Esophagus muscularis mucosa (tissue), 4 donors: ENCODE data around the gene LRRC27. TPM values are rescaled to one million over a fixed set of nuclear protein-coding genes. Genes with fewer than 3 reads are reported as not detected.

Experiments used
- DNase-seq: peaks from one replicate; pipeline ENCODE4 v3.0.0-alpha.2; 2017; ENCODE audit errors: extremely low spot score
- H3K27ac ChIP-seq, 4 donors: fragments of 200-600 bp; sonication (generic); replicated peaks in 1 of 4; 1 replicate in 3 of 4; 2 replicates in 1 of 4; pipeline ENCODE4 v1.5.1; 2016 to 2019; ENCODE audit warnings: mild to moderate bottlenecking in 1 of 4
- H3K27me3 ChIP-seq, 4 donors: fragments of 200-600 bp; sonication (generic); one replicate each; pipeline versions ENCODE4 v1.5.1 to v1.6.0; 2016 to 2019
- H3K36me3 ChIP-seq, 4 donors: fragments of 200-600 bp; sonication (generic); one replicate each; pipeline ENCODE4 v1.5.1; 2016 to 2019
- H3K4me1 ChIP-seq, 4 donors: fragments of 200-600 bp; sonication (generic); one replicate each; pipeline ENCODE4 v1.5.1; 2016 to 2019
- H3K4me3 ChIP-seq, 4 donors: fragments of 200-600 bp; sonication (generic); 1 replicate in 2 of 4; 2 replicates in 2 of 4; pipeline ENCODE4 v1.5.1; 2016 to 2019; ENCODE audit warnings: mild to moderate bottlenecking in 4 of 4, moderate library complexity in 1 of 4
- H3K9me3 ChIP-seq, 4 donors: fragments of 200-600 bp; sonication (generic); 1 replicate in 3 of 4; 2 replicates in 1 of 4; pipeline ENCODE4 v1.5.1; 2016 to 2019
- EP300 ChIP-seq: sonication (generic); formaldehyde crosslinking; IDR thresholded peaks from one replicate; pipeline ENCODE4 v1.6.1; 2017; ENCODE audit warnings: antibody characterized with exemption
- POLR2A ChIP-seq: fragments of 450-650 bp; IDR thresholded peaks from one replicate; pipeline ENCODE4 v1.6.1; 2017; ENCODE audit warnings: antibody characterized with exemption, moderate library complexity, mild to moderate bottlenecking, low read depth
- POLR2AphosphoS5 ChIP-seq, 2 donors: sonication (generic); formaldehyde crosslinking; IDR thresholded peaks; one replicate each; pipeline ENCODE4 v1.6.1; 2017; ENCODE audit warnings: antibody characterized with exemption in 2 of 2
- WGBS: methylation state at CpG from one replicate; pipeline ENCODE4 v1.1.5; 2018; 5-methylcytosine and 5-hydroxymethylcytosine counted together
- intact Hi-C: fragments of 100-400 bp; cut with DNase I; formaldehyde crosslinking; loops from one replicate; pipeline ENCODE4 v1.15.1; 2023
- total RNA-seq, 4 donors: library from RNA; depleted of rRNA; stranded (reverse); fragments of >200 nt; gene quantifications; one replicate each; pipeline versions ENCODE4 v1.1.0 to v1.2.1, GENCODE V29; 2016
- TF ChIP-seq, protein P1 (sequence below), 3 experiments: fragments of 200-600 bp in 2 of 3; fragments of 450-650 bp in 1 of 3; sonication (generic) in 2 of 3; IDR thresholded peaks; one replicate each; pipeline ENCODE4 v1.5.1; 2017 to 2019; ENCODE audit warnings: antibody characterized with exemption in 3 of 3, mild to moderate bottlenecking in 2 of 3, moderate library complexity in 1 of 3

LRRC27 gene
- total RNA-seq, 4 donors from 2014 or later: 5.8 to 19.1 (median 9.5) TPM

DNA sequence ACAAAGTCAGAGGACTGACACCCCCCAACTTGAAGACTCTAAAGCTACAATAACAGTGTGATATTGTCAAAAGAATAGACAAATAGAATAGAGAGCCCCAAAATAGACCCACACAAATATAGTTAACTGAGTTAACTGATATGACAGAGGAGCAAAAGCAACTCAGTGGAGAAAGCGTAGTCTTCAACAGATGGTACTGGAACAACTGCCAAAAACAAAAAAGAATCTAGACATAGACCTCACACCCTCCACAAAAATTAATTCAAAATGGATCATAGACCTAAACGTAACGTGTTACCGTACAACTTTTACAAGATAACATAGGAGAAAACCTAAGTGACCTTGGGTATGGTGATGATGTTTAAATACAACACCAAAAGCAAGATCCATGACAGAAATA is 36.4 kb downstream of the LRRC27 start:
- intact Hi-C loops: no loop called here
- Histone ChIP-seq H3K4me1 (no peaks in the 10 kb centered on the region), H3K27me3 (no peaks in the 10 kb centered on the region), H3K9me3 (no peaks in the 10 kb centered on the region), H3K36me3 (peaks cover 11 to 35% (median 24%) of the 10 kb centered on the region in 4 donors), H3K4me3 (no peak overlapping the region), H3K27ac (no peak overlapping the region)
- WGBS: 99% methylated on average over 4 of the region's 4 CpGs
- DNase-seq: no peak
- no peak for TF ChIP-seq EP300
- TF ChIP-seq POLR2A: no peak
- TF ChIP-seq, protein P1, sequence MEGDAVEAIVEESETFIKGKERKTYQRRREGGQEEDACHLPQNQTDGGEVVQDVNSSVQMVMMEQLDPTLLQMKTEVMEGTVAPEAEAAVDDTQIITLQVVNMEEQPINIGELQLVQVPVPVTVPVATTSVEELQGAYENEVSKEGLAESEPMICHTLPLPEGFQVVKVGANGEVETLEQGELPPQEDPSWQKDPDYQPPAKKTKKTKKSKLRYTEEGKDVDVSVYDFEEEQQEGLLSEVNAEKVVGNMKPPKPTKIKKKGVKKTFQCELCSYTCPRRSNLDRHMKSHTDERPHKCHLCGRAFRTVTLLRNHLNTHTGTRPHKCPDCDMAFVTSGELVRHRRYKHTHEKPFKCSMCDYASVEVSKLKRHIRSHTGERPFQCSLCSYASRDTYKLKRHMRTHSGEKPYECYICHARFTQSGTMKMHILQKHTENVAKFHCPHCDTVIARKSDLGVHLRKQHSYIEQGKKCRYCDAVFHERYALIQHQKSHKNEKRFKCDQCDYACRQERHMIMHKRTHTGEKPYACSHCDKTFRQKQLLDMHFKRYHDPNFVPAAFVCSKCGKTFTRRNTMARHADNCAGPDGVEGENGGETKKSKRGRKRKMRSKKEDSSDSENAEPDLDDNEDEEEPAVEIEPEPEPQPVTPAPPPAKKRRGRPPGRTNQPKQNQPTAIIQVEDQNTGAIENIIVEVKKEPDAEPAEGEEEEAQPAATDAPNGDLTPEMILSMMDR (IDR thresholded peaks at IDR 0.05): no peak
- no peak for TF ChIP-seq POLR2AphosphoS5 (IDR thresholded peaks at IDR 0.05)

DNA sequence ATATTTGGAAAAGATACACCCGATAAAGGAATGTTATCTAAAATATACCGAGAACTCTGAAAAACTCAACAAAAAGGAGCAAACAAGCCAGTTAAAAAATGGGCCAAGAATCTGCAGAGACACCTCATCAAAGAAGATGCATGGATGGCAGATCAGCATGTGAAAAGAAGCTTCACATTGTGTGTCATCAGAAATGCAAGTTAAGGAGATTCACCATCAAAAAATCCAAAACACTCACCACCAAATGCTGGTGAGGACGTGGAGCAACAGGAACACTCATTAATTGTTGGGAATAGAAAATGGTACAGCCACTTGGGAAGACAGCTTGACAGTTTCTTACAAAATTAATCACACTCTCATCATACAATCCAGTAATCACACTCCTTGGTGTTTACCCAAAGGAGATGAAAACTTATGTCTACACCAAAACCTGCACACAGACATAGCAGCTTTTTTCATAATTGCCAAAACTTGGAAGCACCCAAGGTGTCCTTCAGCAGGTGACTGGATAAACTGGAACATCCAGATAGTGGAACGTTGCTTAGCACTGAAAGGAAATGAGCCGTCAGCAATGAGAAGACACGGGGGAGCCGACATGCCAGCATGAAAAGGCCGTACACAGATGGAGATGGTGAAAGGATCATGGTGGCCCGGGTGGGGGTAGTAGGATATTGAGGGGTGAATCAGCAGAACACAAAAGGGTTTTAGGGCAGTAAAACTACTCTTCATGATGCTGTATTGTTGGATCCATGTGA is 37.1 kb downstream of the LRRC27 start:
- no peak for DNase-seq
- 83% methylated on average over 9 of the region's 9 CpGs for WGBS
- no peak overlapping the region for H3K27ac ChIP-seq
- peaks cover 11 to 31% (median 22%) of the 10 kb centered on the region in 4 donors for H3K36me3 ChIP-seq
- no peaks in the 10 kb centered on the region for H3K9me3 ChIP-seq
- H3K27me3 ChIP-seq: no peaks in the 10 kb centered on the region
- no peaks in the 10 kb centered on the region for H3K4me1 ChIP-seq
- no peak overlapping the region for H3K4me3 ChIP-seq
- intact Hi-C loops: no loop called here
- TF ChIP-seq POLR2AphosphoS5 (IDR thresholded peaks at IDR 0.05) (no peak), EP300 (no peak)
- TF ChIP-seq, protein P1 (IDR thresholded peaks at IDR 0.05): no peak

DNA sequence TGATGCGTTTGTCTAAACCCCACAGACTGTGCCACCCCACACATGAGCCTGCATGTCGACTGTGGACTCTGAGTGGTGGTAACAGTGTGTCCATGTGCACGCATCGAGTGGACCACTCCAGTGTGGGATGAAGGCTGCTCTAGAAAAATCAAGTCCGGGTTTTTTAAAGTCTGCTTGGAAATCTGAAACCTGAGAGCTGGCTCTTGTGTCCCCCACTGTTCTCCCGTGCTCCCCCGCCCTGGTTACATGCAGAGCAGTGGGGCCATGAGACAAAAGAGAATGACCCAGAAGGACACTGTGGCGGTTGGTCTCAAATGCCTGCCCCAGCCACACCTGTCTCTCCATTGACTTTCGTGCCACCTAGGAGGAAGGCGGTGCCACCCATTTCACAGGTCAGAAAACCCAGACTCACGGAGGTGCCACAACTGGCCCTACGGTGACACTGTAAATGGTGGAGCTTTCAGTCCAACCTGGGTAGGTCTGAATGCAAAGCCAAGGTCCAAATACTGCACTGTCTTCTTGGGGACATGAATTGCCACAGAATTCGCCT is 37.7 kb downstream of the LRRC27 start:
- 91% methylated on average over 13 of the region's 13 CpGs for WGBS
- TF ChIP-seq, protein P1 (IDR thresholded peaks at IDR 0.05): no peak
- TF ChIP-seq POLR2AphosphoS5 (IDR thresholded peaks at IDR 0.05) (no peak), EP300 (no peak), POLR2A (no peak)
- no peak overlapping the region for H3K27ac ChIP-seq

DNA sequence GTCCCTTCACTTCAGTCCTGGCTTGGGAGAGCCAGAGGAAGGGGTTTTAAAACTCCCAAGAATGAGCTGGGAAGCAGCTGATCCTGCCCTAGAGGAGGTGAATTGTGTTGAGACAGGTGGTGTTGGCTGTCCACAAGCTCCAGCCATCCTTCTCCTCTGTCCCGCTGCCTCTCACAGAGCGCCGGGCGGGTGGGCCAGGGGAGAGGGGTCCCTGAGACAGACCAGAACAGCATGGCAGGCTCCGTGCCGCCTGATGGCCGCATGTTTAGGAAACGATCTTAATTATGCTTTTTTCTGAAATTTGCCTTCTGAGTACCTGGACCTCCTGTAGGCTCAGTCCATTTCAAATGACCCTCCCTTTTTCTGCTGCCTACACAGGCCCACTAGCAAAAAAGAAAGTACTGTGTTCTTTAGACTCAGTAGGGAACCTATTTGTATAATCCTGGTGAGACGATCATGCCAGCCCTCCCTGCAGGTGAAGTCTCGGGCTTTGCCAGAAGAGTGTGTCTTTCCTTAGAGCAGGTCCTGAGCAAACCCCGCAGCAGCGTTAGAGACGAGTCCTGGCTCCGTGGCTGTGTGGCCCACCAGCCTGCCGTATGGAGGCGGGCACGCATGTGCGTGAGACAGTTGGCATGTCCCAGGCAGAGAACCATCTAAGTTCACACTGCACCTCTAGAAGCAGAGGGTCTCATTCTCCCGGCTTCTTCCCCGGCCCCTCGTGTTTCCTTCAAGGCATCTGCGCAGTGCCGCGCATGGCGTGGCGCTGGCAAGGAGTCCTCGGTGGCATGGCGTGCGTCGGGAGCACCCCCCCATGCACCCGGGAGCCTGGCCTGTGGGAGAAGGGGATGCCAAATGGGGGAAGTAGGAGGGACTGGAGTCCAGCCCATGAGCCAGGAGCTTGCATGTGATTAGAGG is 38.7 kb downstream of the LRRC27 start:
- TF ChIP-seq POLR2A (no peak), EP300 (no peak), POLR2AphosphoS5 (IDR thresholded peaks at IDR 0.05) (no peak)
- TF ChIP-seq, protein P1 (IDR thresholded peaks at IDR 0.05): no peak
- Histone ChIP-seq H3K36me3 (peaks cover 10 to 18% (median 15%) of the 10 kb centered on the region in 4 donors), H3K4me3 (no peak overlapping the region), H3K9me3 (no peaks in the 10 kb centered on the region), H3K4me1 (no peaks in the 10 kb centered on the region), H3K27ac (no peak overlapping the region), H3K27me3 (no peaks in the 10 kb centered on the region)
- DNase-seq: no peak
- 97% methylated on average over 25 of the region's 31 CpGs for WGBS
- intact Hi-C loops: no loop called here

More for the DNA sequence above, 37.7 kb downstream of the LRRC27 start:
- H3K9me3 ChIP-seq: no peaks in the 10 kb centered on the region
- H3K4me1 ChIP-seq: no peaks in the 10 kb centered on the region
- intact Hi-C loops: no loop called here
- H3K36me3 ChIP-seq: peaks cover 11 to 25% (median 22%) of the 10 kb centered on the region in 4 donors
- H3K4me3 ChIP-seq: no peak overlapping the region
- no peaks in the 10 kb centered on the region for H3K27me3 ChIP-seq
- DNase-seq: no peak
